Lung (tissue), 12 donors: ENCODE measurements around the gene SLC6A12. TPM values are rescaled to one million over a fixed set of nuclear protein-coding genes. Genes with fewer than 3 reads are reported as not detected.

ENCODE experiments used
- ATAC-seq: fragments of 200-7000 bp; cut with Tn5 transposase; one replicate; pipeline ENCODE4 v1.9.1; 2020; ENCODE audit warnings: moderate number of reproducible peaks; ENCODE audit not compliant: insufficient read depth, low FRiP score
- DNase-seq, 3 donors: peaks; one replicate each; pipeline ENCODE4 v3.0.0-alpha.2; 2013 to 2017
- H3K27ac ChIP-seq, 2 donors: one replicate each; pipeline ENCODE4 v1.5.1; 2013; ENCODE audit warnings: mild to moderate bottlenecking in 2 of 2, moderate library complexity in 2 of 2, control low read depth in 1 of 2, inconsistent platforms in 1 of 2, low read depth in 1 of 2, low read length in 1 of 2
- H3K27me3 ChIP-seq, 3 donors: one replicate each; pipeline ENCODE4 v1.5.1; 2013; ENCODE audit warnings: low read length in 2 of 3; ENCODE audit not compliant: control insufficient read depth in 3 of 3, insufficient read depth in 3 of 3
- H3K36me3 ChIP-seq, 4 donors: one replicate each; pipeline ENCODE4 v1.5.1; 2013; ENCODE audit warnings: low read length in 4 of 4, mild to moderate bottlenecking in 1 of 4, moderate library complexity in 1 of 4; ENCODE audit not compliant: control insufficient read depth in 4 of 4, insufficient read depth in 4 of 4
- H3K4me1 ChIP-seq, 5 donors: one replicate each; pipeline ENCODE4 v1.5.1; 2013; ENCODE audit warnings: low read length in 5 of 5, mild to moderate bottlenecking in 2 of 5, moderate library complexity in 1 of 5; ENCODE audit not compliant: control insufficient read depth in 5 of 5, insufficient read depth in 5 of 5
- H3K4me3 ChIP-seq: one replicate; pipeline ENCODE4 v1.5.1; 2013; ENCODE audit warnings: mild to moderate bottlenecking, control low read depth, moderate library complexity
- H3K9ac ChIP-seq, 2 donors: one replicate each; pipeline ENCODE4 v1.5.1; 2013; ENCODE audit warnings: low read length in 2 of 2, control low read depth in 1 of 2; ENCODE audit not compliant: insufficient read depth in 1 of 2
- H3K9me3 ChIP-seq, 4 donors: one replicate each; pipeline ENCODE4 v1.5.1; 2013; ENCODE audit warnings: low read length in 3 of 4, mild to moderate bottlenecking in 1 of 4, moderate library complexity in 1 of 4; ENCODE audit not compliant: control insufficient read depth in 4 of 4, insufficient read depth in 3 of 4
- WGBS, 2 donors: extraction: QIAGEN DNeasy Blood & Tissue Kit; methylation state at CpG; one replicate each; pipeline ENCODE4 v1.1.7; 2013; 5-methylcytosine and 5-hydroxymethylcytosine counted together
- polyA plus RNA-seq, 2 donors: library from polyadenylated mRNA; stranded (reverse); fragments of 200-250 nt; gene quantifications; one replicate each; pipeline ENCODE4 v1.2.1, GENCODE V29; 2013
- total RNA-seq, 2 donors: library from RNA; depleted of rRNA in 1 of 2; stranded (reverse); fragments of >200 nt in 1 of 2; gene quantifications; one replicate each; pipeline ENCODE4 v1.2.1, GENCODE V29; 2014 to 2021
- TF ChIP-seq, protein P1 (sequence below): IDR thresholded peaks from 2 replicates; pipeline ENCODE4 v1.5.1; 2012; ENCODE audit warnings: mild to moderate bottlenecking; ENCODE audit errors: control extremely low read depth, extremely low read depth
- donor health status: control.
- donor health status: control.
- donor health status: Bipolar disorder and iron deficiency.
- donor health status: healthy.
- donor health status: DM: yes; HTN: yes; CAD: no.

The SLC6A12 gene
- total and polyA plus RNA-seq, 4 donors, result 1.7 to 4.5 (median 3.1) TPM

DNA sequence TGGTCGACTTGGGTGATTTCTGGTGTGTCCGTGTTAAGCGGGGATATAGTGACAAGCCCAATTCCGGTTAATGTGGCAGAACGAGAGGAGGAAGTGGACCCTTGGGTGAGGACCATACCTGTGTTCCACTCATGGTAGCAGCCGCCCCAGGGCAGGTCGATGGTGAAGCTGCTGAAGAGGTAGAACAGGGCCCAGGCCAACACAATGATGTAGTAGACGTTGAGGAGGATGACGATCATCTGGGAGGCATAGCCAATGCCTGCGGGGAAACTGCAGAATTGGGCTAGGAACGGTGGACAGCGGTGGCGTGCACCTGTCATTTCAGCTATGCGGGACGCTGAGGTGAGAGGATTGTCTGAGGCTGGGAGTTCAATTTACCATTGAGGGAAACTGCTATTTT, 28.5 kb upstream of the SLC6A12 start:
- H3K36me3 ChIP-seq, result no peaks in the 10 kb centered on the region
- ATAC-seq, result no peak
- no peak overlapping the region for H3K9ac ChIP-seq
- TF ChIP-seq, protein P1, sequence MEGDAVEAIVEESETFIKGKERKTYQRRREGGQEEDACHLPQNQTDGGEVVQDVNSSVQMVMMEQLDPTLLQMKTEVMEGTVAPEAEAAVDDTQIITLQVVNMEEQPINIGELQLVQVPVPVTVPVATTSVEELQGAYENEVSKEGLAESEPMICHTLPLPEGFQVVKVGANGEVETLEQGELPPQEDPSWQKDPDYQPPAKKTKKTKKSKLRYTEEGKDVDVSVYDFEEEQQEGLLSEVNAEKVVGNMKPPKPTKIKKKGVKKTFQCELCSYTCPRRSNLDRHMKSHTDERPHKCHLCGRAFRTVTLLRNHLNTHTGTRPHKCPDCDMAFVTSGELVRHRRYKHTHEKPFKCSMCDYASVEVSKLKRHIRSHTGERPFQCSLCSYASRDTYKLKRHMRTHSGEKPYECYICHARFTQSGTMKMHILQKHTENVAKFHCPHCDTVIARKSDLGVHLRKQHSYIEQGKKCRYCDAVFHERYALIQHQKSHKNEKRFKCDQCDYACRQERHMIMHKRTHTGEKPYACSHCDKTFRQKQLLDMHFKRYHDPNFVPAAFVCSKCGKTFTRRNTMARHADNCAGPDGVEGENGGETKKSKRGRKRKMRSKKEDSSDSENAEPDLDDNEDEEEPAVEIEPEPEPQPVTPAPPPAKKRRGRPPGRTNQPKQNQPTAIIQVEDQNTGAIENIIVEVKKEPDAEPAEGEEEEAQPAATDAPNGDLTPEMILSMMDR, result no peak
- no peaks in the 10 kb centered on the region for H3K27me3 ChIP-seq
- no peak overlapping the region for H3K4me3 ChIP-seq
- no peaks in the 10 kb centered on the region for H3K4me1 ChIP-seq
- H3K9me3 ChIP-seq, result peaks cover 0 to 3% (median 0%) of the 10 kb centered on the region in 4 donors
- 92 to 95% methylated on average over 15 of the region's 15 CpGs for WGBS, 2 donors
- no peak overlapping the region for H3K27ac ChIP-seq
- DNase-seq, result no peak

DNA sequence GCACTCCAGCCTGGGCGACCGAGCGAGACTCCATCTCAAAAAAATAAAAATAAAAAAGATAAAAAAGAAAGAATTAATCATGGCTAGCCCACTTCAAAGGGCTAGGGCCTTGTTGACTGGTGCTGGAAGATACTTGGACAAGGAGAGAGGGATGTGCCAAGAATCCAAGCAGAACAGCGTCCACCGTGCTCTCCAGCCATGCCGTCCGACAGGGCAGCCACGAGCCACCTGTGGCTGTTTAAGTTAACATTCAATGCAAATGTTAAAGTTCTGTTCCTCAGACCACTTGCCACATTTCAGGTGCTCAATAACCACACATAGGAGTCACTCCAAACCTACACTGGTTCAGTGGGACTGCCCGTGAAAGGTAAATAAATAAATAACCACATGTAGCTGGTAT, 27.3 kb upstream of the SLC6A12 start:
- Histone ChIP-seq H3K9me3 (peaks cover 0 to 6% (median 1%) of the 10 kb centered on the region in 4 donors), H3K9ac (no peak overlapping the region), H3K36me3 (no peaks in the 10 kb centered on the region), H3K4me3 (no peak overlapping the region), H3K4me1 (no peaks in the 10 kb centered on the region), H3K27me3 (no peaks in the 10 kb centered on the region), H3K27ac (no peak overlapping the region)
- TF ChIP-seq, protein P1, result no peak
- 95% methylated on average over 9 of the region's 9 CpGs for WGBS, 2 donors
- DNase-seq (no peak), ATAC-seq (no peak)

DNA sequence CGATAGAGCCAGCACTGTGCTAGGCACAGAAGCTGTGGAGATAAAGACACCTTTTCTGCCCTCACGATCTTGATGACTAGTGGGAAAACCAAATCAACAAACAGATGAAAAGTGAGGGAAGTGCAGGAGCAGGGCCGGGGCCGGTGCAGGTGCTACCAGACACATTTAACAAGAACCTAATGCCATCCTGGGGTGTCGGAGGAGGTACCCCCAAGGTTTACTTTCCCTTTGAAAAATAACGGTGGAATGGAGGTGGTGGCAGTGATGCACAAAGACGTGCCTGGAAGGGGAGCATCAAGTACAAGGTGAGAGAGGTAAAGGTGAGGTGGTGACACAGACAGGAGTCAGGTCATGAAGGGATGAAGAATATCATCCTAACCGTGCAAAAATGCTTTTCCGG, 26.6 kb upstream of the SLC6A12 start:
- Histone ChIP-seq H3K9ac (no peak overlapping the region), H3K4me1 (no peaks in the 10 kb centered on the region), H3K9me3 (peaks cover 0 to 6% (median 1%) of the 10 kb centered on the region in 4 donors), H3K27me3 (no peaks in the 10 kb centered on the region), H3K27ac (no peak overlapping the region), H3K36me3 (no peaks in the 10 kb centered on the region), H3K4me3 (no peak overlapping the region)
- no peak for DNase-seq
- TF ChIP-seq, protein P1, result no peak
- no peak for ATAC-seq
- WGBS, 2 donors, result 89 to 91% methylated on average over 9 of the region's 9 CpGs

DNA sequence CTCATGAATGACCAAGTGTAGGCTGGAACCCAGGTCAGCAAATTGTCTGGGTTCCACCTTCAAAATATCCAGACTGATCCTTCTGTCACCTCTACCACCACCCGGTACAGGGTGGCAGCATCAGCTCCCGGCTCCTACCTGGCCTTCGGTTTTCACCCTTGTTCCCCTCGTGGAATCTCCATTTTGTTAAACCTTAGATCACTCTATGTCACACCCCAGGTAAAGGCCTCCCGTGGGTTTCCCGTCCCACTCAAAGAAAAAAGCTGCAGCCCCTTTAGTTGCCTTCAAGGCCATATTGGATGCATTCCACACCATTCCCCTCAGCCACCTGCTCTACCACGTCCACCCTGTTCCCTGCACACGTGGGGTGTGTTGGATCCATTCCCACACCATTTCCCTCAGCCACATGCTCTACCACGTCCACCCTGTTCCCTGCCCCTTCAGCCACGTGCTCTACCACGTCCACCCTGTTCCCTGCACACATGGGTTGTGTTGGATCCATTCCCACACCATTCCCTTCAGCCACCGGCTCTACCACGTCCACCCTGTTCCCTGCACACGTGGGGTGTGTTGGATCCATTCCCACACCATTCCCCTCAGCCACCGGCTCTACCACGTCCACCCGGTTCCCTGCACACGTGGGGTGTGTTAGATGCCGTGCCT, 24.9 kb upstream of the SLC6A12 start:
- no peak for ATAC-seq
- 77 to 83% methylated on average over 18 to 19 of the region's 19 CpGs for WGBS, 2 donors
- TF ChIP-seq, protein P1, result no peak
- Histone ChIP-seq H3K4me3 (no peak overlapping the region), H3K27me3 (no peaks in the 10 kb centered on the region), H3K4me1 (no peaks in the 10 kb centered on the region), H3K27ac (no peak overlapping the region), H3K9me3 (peaks cover 0 to 11% (median 4%) of the 10 kb centered on the region in 4 donors), H3K9ac (no peak overlapping the region), H3K36me3 (no peaks in the 10 kb centered on the region)
- no peak for DNase-seq
